ENCODE measurements around the gene TMPRSS13. TPM values are rescaled to one million over a fixed set of nuclear protein-coding genes. Genes with fewer than 3 reads are reported as not detected.
A peak's percentile ranks its signal among the peaks of the same experiment; 100 is the strongest.
"Not testable (repeated sequence)": the region's sequence is repeated elsewhere in the genome, so short reads cannot be mapped to it uniquely, and the experiment has no call there.

TMPRSS13 gene
- total RNA-seq, 1 donor from 2014 or later: 5.7 TPM

GRCh38 chr11:117958949-117959348 lies 29.7 kb upstream of the TMPRSS13 start:
- no peaks in the 10 kb centered on the region for H3K36me3 Mint-ChIP-seq (ENCODE audit: insufficient read depth)
- DNase-seq (ENCODE audit: low spot score, unreplicated experiment): no peak
- H3K4me3 Mint-ChIP-seq (ENCODE audit: low read depth): no peak overlapping the region
- H3K27me3 Mint-ChIP-seq: no peaks in the 10 kb centered on the region
- H3K4me1 Mint-ChIP-seq (ENCODE audit: low read depth): no peaks in the 10 kb centered on the region
- TF ChIP-seq CTCF (IDR thresholded peaks at IDR 0.05; ENCODE audit: unreplicated experiment): no peak
- H3K9me3 Mint-ChIP-seq (ENCODE audit: low read depth): peaks cover 5% of the 10 kb centered on the region
- H3K27ac Mint-ChIP-seq: no peak overlapping the region

- DNase-seq (ENCODE audit: low spot score, unreplicated experiment): no peak
- H3K27ac Mint-ChIP-seq: no peak overlapping the region
- H3K4me1 Mint-ChIP-seq (ENCODE audit: low read depth): peaks cover 4% of the 10 kb centered on the region
- TF ChIP-seq CTCF (IDR thresholded peaks at IDR 0.05; ENCODE audit: unreplicated experiment): no peak
- peaks cover 5% of the 10 kb centered on the region for H3K9me3 Mint-ChIP-seq (ENCODE audit: low read depth)
- no peak overlapping the region for H3K4me3 Mint-ChIP-seq (ENCODE audit: low read depth)
- no peaks in the 10 kb centered on the region for H3K36me3 Mint-ChIP-seq (ENCODE audit: insufficient read depth)
- H3K27me3 Mint-ChIP-seq: peaks cover 12% of the 10 kb centered on the region
Observed at GRCh38 chr11:117953024-117953671, 23.9 kb upstream of the TMPRSS13 start.

DNA sequence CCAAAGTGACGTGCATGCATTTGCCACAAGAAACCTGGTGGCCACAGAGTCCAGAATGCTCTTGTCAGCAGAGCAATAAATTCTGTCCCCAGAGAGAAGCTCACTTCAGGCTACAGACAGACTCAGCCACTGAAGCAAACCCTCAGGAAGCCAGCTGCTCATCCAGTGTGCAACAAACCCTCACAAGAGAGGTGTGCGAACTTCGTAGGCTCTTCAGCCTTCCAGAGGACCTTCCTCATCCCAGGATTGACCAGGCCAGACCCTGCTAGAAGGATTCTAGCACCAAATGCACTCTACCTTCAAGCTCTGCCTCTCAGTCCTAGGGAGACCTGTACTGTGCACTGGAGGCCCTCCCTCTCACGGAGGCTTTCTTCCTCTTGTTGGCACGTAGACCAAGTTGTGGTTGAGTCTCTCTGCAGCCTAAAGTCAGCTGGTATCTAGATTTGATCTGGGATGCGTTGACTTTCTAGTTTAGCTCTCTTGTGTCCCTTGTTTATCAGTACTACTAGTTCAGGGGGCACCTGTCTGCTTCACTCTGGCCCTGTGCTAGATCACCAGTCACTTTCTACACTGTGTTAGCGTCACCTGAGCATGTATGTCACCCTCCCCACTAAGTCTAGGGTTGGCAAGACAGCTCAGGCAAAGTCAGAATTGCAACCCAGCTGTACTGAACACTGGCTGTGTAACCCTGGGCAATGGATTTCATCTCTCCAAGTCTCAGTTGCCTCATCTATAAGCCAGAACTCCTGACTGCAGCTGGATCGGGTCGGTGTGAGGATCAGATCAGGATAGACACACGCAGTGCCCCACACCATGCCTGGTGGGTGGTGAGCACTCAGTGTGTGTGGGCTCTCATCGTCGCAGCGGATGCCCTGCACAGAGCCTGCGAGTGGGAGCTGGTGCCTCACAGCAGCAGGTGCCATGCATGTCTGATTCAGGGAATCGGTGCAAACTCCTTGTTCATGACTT lies 22.1 kb upstream of the TMPRSS13 start:
- Mint-ChIP-seq H3K9me3 (ENCODE audit: low read depth) (no peaks in the 10 kb centered on the region), H3K27ac (peak overlapping the region; percentile 47)

DNA sequence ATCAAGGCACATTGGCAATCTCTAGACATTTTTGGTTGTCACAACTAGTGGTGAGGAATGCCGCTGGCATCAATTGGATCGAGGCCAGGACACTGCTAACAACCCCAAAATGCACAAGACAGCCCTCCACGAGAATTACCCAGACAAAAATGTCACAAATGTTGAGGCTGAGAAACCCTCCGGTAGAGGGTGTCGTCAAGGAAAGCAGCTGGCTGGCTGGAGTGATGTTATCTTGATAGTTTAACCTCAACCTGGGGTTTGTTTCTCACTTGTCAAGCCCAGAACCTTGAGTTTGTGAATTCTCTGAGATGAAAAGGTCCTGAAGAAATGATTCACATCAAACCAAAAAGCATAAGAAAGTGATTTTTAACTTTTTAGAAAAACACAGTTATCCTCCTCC lies 21.1 kb upstream of the TMPRSS13 start:
- no peak overlapping the region for H3K27ac Mint-ChIP-seq
- H3K9me3 Mint-ChIP-seq (ENCODE audit: low read depth): no peaks in the 10 kb centered on the region
- TF ChIP-seq CTCF (IDR thresholded peaks at IDR 0.05; ENCODE audit: unreplicated experiment): no peak
- H3K36me3 Mint-ChIP-seq (ENCODE audit: insufficient read depth): no peaks in the 10 kb centered on the region
- H3K4me3 Mint-ChIP-seq (ENCODE audit: low read depth): no peak overlapping the region
- peaks cover 12% of the 10 kb centered on the region for H3K27me3 Mint-ChIP-seq
- no peak for DNase-seq (ENCODE audit: low spot score, unreplicated experiment)
- H3K4me1 Mint-ChIP-seq (ENCODE audit: low read depth): peaks cover 4% of the 10 kb centered on the region

More for the DNA sequence above, 22.1 kb upstream of the TMPRSS13 start:
- no peaks in the 10 kb centered on the region for H3K36me3 Mint-ChIP-seq (ENCODE audit: insufficient read depth)
- TF ChIP-seq CTCF (IDR thresholded peaks at IDR 0.05; ENCODE audit: unreplicated experiment): no peak
- peaks cover 4% of the 10 kb centered on the region for H3K4me1 Mint-ChIP-seq (ENCODE audit: low read depth)
- peaks cover 12% of the 10 kb centered on the region for H3K27me3 Mint-ChIP-seq
- DNase-seq (ENCODE audit: low spot score, unreplicated experiment): no peak
- no peak overlapping the region for H3K4me3 Mint-ChIP-seq (ENCODE audit: low read depth)

DNA sequence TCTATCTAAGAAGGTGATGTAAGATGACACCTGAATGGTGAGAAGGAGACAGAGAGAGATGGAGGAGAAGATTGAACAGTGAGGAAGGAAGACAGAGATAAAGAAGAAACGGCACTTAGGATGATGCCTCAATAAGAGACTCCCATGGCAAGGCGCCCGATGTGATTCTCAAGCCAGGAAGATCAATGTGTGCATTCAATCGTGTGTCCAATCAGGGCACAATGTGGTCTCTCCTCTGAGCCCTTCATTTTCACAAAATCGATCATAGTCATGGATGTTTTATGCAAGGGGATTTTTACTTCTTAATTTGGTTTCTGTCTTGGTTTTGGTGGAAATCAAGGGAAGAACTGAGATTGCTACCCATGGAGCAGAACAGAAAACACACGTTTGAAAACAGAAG lies 19.9 kb upstream of the TMPRSS13 start:
- no peak for DNase-seq (ENCODE audit: low spot score, unreplicated experiment)
- H3K4me1 Mint-ChIP-seq (ENCODE audit: low read depth): peaks cover 4% of the 10 kb centered on the region
- no peak overlapping the region for H3K27ac Mint-ChIP-seq
- TF ChIP-seq CTCF (IDR thresholded peaks at IDR 0.05; ENCODE audit: unreplicated experiment): no peak
- H3K9me3 Mint-ChIP-seq (ENCODE audit: low read depth): no peaks in the 10 kb centered on the region
- no peaks in the 10 kb centered on the region for H3K36me3 Mint-ChIP-seq (ENCODE audit: insufficient read depth)
- no peak overlapping the region for H3K4me3 Mint-ChIP-seq (ENCODE audit: low read depth)
- H3K27me3 Mint-ChIP-seq: peaks cover 12% of the 10 kb centered on the region

DNA sequence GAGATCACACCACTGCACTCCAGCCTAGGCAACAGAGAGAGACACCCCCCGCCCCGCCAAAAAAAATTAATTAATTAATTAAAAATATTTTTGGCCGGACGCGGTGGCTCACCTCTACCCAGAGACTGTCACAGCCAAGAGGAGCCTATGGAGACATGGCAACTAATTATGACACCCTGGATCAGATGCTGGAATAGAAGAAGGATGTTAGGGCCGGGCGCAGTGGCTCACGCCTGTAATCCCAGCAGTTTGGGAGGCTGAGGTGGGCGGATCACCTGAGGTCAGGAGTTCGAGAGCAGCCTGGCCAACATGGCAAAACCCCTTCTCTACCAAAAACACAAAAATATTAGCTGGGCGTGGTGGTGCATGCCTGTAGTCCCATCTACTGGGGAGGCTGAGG lies 19.3 kb upstream of the TMPRSS13 start:
- H3K36me3 Mint-ChIP-seq (ENCODE audit: insufficient read depth); DNase-seq (ENCODE audit: low spot score, unreplicated experiment); H3K4me3 Mint-ChIP-seq (ENCODE audit: low read depth); H3K27ac Mint-ChIP-seq; H3K4me1 Mint-ChIP-seq (ENCODE audit: low read depth); H3K9me3 Mint-ChIP-seq (ENCODE audit: low read depth): not testable (repeated sequence)
- H3K27me3 Mint-ChIP-seq: peaks cover 12% of the 10 kb centered on the region

GRCh38 chr11:117947751-117948150 lies 18.5 kb upstream of the TMPRSS13 start:
- peaks cover 12% of the 10 kb centered on the region for H3K27me3 Mint-ChIP-seq
- not testable (repeated sequence) for H3K27ac Mint-ChIP-seq; H3K4me3 Mint-ChIP-seq (ENCODE audit: low read depth); DNase-seq (ENCODE audit: low spot score, unreplicated experiment); H3K4me1 Mint-ChIP-seq (ENCODE audit: low read depth); H3K36me3 Mint-ChIP-seq (ENCODE audit: insufficient read depth); H3K9me3 Mint-ChIP-seq (ENCODE audit: low read depth)

Measured in progenitor cell of endocrine pancreas (in vitro differentiated cells).